HG03039 (cell line): ENCODE data around the gene TBCK.

Experiments used
- ATAC-seq: cut with Tn5 transposase; IDR thresholded peaks from one replicate; pipeline ENCODE4 v1.9.1; 2021; ENCODE audit warnings: mild to moderate bottlenecking, moderate library complexity; ENCODE audit not compliant: unreplicated experiment

Gene TBCK

DNA sequence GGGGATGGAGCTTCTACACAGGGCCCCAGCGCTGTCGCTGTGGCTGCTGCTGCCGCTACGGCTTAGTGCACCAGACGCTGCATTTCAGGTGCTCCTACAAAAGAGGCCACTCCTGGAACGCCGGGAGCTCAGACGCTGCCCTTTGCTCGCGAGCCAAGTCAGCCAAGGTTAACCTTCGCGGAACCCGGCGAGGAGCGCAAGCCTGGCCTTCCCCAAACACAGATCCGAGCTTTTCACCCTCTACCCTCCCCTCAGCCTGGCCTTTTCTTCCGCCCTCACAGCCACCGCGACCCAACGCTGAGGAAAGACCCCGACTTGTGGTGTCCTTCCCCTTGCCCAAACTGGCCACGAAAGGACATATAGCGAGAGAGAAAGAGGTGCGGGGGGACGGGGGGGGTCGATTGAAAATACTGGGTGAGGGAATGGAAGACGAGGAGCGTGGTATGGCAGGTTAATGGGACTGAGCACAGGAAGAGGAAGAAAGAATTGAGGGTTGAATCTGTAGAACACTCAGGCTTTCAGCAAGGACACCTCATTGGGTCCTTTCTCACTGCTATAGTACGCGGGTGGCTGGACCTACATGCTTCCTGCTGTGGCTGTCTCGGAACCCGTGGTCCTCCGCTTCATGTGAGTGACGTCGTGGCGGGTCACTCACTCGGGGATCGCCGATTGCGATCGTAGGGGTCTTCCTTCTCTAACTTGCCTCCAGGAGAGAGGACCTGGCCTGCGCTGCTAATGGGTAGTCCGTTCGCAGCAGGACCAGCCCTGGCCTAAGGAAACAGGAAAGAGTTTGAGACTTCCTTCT lies at the start of gene TBCK, which contains the start of gene AIMP1:
Gene TBCK (minus strand): TSS at position 242 of the 805 bp plus-strand sequence. CDS start 7,249 bp downstream, outside the sequence.
Gene AIMP1 (plus strand): TSS at position 583 of the 805 bp plus-strand sequence. CDS start 8,460 bp downstream, outside the sequence.
- peak; percentile 88 for ATAC-seq

- ATAC-seq: no peak
Observed at GRCh38 chr4:106365613-106366012, 49.6 kb upstream of the TBCK start.

- ATAC-seq: no peak
Observed at GRCh38 chr4:106364282-106364681, 48.3 kb upstream of the TBCK start.

DNA sequence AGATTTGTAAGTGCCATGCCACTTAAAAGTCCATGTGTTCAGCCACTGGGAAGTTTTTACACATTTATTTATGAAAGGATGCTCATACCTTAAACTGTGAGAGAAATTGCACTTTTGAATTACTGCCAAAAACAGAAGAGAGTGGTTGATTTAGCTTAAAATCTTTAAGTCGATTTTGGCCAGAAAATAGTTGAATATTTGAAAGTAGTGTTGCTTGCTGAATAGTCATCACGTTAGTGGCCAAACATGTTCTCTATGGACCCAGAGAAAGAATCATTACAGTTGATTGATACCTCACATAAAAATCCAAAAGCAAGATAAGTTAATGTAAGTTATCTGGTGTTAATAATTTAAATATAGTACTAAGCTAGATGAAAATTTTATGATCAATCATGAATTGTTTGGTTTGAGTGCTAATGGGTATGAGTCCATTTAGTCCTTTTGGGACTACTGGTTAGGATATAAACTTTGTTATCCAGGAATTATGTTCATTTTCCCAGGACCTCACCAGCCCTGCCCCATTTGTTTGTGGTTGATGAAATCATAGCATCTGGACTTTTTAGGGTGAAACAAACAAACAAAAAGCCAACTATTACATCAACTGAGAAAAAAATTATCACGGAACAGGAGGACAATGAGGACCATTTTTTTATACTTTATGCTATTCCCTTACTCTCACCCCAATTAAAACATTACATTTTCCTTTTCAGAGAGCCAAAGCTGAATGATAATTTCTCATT lies 46.2 kb upstream of the TBCK start:
- no peak for ATAC-seq

DNA sequence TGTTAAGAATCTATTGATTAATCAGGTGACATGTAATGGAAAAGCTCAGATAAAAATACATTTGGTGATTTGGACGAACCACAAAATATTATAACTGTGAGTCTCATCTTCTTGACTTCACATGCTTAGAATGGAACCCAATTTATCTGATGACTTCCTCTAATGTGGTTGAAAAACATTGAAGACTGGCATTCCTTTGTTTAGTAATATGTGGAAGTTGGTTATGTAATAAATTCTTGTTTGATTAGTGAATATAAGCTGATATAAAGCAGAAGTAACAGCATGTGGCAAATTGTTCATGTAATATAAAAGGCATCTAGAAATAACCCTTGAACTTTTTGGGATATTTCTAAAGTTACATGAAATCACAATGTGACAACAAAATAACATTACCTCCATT lies 42.9 kb upstream of the TBCK start:
- ATAC-seq: no peak

- no peak for ATAC-seq
Observed at GRCh38 chr4:106355193-106355592, 39.2 kb upstream of the TBCK start.

- ATAC-seq: no peak
Observed at GRCh38 chr4:106353786-106354185, 37.8 kb upstream of the TBCK start.

DNA sequence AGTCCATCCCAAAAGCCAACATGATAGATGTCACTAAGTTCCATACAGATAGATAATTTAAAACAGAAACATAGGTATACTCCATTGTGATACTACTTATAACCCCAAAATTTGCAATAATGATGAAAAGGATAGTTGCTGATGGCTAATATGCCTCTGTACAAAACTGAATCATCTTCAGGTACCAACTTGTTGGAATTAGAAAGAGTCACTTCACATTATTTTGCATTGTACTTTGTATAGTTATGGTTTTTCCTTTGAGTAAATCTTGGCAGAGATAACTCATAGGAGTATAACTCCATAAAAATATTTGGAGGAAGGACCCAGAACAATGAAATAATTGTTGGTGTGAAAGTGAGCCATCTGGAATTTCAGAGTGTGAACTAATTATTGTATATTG lies 35.0 kb upstream of the TBCK start:
- ATAC-seq: no peak

DNA sequence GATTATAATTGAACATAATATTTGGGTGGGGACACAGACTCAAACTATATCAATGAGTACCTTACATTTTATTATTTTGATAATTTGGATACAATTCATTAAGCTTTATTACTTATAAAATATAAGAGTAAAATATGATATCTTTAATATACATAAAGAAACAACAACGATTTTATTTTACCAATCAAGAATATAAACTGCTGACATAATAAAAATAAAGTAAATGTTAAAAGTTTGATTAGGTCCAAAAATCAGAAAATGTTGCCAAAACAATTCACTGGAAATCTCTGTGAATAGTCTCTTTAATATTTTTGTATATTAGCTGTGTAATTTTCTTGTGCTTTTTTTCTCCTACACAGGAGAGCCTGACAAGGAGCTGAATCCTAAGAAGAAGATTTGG lies 31.2 kb upstream of the TBCK start:
- no peak for ATAC-seq

- ATAC-seq: no peak
Observed at GRCh38 chr4:106344647-106344970, 28.6 kb upstream of the TBCK start.

- no peak for ATAC-seq
Observed at GRCh38 chr4:106343865-106344646, 28.0 kb upstream of the TBCK start.

DNA sequence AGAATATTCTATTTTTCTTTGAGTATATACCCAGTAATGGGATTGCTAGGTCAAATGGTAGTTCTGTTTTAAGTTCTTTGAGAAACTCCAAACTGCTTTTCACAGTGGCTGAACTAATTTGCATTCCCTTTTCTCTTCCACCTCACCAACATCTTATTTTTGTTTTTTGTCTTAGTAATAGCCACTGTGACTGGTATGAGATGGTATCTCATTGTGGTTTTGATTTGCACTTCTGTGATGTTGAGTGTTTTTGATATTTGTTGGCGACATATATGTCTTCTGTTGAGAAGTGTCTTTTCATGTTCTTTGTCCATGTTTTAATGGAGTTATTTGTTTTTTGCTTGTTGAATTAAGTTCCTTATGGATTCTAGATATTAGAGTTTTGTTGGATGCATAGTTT lies 24.8 kb upstream of the TBCK start:
- no peak for ATAC-seq

- ATAC-seq: no peak
Observed at GRCh38 chr4:106339431-106339830, 23.4 kb upstream of the TBCK start.

- no peak for ATAC-seq
Observed at GRCh38 chr4:106338671-106339070, 22.7 kb upstream of the TBCK start.

- no peak for ATAC-seq
Observed at GRCh38 chr4:106337916-106338315, 21.9 kb upstream of the TBCK start.

DNA sequence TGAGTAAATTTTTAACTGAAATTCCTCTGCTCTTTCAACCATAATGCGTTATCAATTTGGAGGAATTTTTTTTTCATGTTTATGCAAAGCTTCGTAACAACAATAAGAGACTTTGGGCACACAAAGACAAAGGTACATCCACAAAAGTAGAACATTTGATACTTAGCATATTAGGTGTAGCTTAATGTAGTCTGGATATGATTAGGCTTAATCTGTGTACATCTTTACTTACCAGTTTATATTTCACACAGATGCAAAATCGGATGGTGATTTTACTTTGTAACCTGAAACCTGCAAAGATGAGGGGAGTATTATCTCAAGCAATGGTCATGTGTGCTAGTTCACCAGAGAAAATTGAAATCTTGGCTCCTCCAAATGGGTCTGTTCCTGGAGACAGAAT lies 20.6 kb upstream of the TBCK start:
- ATAC-seq: no peak

DNA sequence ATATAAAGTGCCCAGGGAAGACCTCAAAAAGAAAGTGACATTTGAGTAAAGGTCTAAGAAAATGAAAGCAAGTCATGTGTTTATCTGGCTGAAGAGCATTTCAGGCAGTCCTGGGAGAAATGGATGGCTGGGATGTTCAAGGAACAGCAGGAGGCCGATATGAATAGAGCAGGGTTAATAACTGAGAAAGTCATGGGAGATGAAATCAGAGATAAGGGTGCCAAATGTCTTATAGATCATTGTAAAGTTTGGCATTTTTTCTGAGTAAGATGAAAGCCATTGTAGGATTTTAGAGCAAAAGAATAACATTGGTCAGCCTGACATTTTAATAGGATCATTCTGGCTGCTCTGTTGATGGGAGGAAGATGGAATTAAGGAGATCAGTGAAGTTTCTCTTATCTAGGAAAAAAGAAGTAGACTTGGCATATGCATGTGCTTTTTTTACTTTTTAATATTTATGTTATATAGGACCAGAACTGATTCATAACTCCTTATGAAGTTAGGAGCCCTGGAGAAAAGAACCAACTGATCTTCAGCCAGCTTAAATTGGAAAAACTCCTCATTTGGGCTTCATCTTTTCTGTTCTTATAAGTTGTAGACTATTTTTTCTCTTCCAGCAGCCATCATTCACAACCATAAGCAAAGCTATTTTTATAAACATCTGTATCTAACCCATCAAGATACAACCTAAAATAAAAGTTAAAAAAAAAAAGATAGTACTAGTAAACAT lies 18.9 kb upstream of the TBCK start:
- ATAC-seq: no peak

DNA sequence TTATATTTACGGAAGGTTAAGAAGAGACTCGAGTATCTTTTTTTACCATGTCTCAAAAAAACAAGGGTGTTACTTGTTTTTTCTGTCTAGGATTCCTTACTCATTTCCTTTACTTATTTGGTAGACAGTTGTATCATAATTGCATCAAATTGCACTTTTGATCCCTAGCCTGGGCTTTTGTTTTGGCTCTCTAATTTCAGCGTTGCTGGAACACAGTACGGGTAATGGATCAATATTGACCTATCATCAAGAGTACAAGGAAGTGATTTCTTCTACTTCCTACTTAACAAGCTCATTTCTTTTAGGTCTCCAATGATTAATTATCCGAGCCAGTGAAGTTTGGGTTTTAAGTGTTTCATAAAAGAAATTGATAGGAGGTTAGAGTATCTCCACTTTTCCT lies 17.2 kb upstream of the TBCK start:
- ATAC-seq: no peak

DNA sequence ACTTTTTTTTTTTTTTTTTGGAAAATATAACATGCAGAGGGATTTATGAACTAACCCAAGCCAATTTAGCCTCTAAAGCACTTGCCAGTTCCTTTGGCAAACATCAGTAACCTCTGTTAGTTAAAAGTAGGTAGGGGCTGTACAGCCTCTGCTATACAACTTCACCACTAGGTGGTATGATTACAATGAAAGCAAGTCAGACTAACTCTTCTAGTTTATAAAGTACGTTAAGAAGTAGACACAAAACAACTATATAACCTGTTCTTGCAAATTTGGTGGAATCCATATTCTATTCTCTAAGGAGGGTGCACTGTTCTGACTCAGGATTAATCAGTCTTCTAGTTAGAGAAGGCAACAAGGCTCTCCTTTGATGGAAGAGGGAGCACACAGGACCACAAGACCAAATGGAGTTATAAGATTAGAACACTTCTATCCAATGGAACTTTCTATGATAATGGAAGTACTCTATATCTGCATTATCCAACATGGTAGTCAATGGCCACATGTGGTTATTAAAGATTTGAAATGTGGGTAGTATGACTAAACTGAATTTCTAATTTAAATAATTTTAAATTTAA lies 13.1 kb upstream of the TBCK start:
- ATAC-seq: peak; percentile 77

DNA sequence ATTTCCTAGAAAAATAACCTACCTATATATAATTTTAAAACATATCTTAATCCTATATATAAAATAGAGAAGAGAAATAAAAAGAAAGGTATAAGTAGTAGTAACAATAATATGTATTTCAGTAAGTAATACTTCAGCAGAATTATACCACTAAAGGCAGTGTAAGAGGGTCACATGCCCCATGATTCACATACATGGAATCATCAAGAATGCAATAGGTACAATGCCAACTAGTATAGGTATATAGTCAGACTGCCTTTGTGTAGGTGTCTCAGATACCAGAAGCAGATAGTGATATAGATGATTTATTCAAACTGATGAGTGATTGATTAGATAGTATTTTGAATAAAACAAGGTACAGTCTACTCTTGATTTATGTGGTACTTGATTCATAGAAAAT lies 9.8 kb upstream of the TBCK start:
- no peak for ATAC-seq

- no peak for ATAC-seq
Observed at GRCh38 chr4:106323119-106323518, 7.1 kb upstream of the TBCK start.
